IMR-90 (cell line): ENCODE results near the gene CRTAC1. TPM values are rescaled to one million over a fixed set of nuclear protein-coding genes. Genes with fewer than 3 reads are reported as not detected.

Experiments
- ATAC-seq: fragments of 200-7000 bp; cut with Tn5 transposase; 2 replicates; pipeline ENCODE4 v1.9.1; 2020; ENCODE audit warnings: low read depth, mild to moderate bottlenecking, moderate library complexity
- BruUV-seq: library from RNA; stranded (reverse); fragments of 400-500 nt; replicated peaks from 2 replicates; lab custom pipeline; 2021; lab: Mats Ljungman, UMichigan
- CTCF ChIA-PET: fragments of 300-600 bp; formaldehyde crosslinking; extraction: SDS; loops from one replicate; lab custom pipeline; 2021; ENCODE audit warnings: antibody characterized with exemption; lab: Yijun Ruan, JAX
- POLR2A ChIA-PET: fragments of 300-600 bp; sonication (Branson Sonifier 250); formaldehyde crosslinking; loops from one replicate; lab custom pipeline; 2022; ENCODE audit warnings: antibody characterized with exemption; ENCODE audit not compliant: unreplicated experiment; lab: Charles Lee
- DNase-seq: peaks from one replicate; pipeline ENCODE4 v3.0.0; 2013
- H2AFZ ChIP-seq: replicated peaks from 2 replicates; pipeline ENCODE3; 2013; ENCODE audit warnings: low read length, mild to moderate bottlenecking; ENCODE audit not compliant: poor library complexity
- H2AK5ac ChIP-seq: 2 replicates; pipeline ENCODE4 v1.6.1; 2013; ENCODE audit warnings: low read depth, low read length, inconsistent platforms
- H2AK9ac ChIP-seq: replicated peaks from 2 replicates; pipeline ENCODE3; 2013; ENCODE audit warnings: mild to moderate bottlenecking, low read depth, low read length, moderate library complexity; ENCODE audit not compliant: poor library complexity
- H2BK120ac ChIP-seq: 2 replicates; pipeline ENCODE4 v1.6.1; 2013; ENCODE audit warnings: low read depth, low read length, inconsistent platforms
- H2BK15ac ChIP-seq: 3 replicates; pipeline ENCODE4 v1.6.1; 2013; ENCODE audit warnings: low read depth, low read length, inconsistent platforms
- H2BK20ac ChIP-seq: 2 replicates; pipeline ENCODE4 v1.6.1; 2013; ENCODE audit warnings: low read depth, mild to moderate bottlenecking, inconsistent platforms, low read length, moderate library complexity
- H2BK5ac ChIP-seq: 2 replicates; pipeline ENCODE4 v1.6.1; 2013; ENCODE audit warnings: mild to moderate bottlenecking, low read depth, low read length, inconsistent platforms; ENCODE audit not compliant: poor library complexity, severe bottlenecking
- H3K14ac ChIP-seq: replicated peaks from 2 replicates; pipeline ENCODE4 v1.6.1; 2013; ENCODE audit warnings: low read depth, low read length, inconsistent platforms
- H3K18ac ChIP-seq: 2 replicates; pipeline ENCODE4 v1.6.1; 2013; ENCODE audit warnings: low read depth, low read length, control low read depth
- H3K23ac ChIP-seq: 2 replicates; pipeline ENCODE4 v1.6.1; 2013; ENCODE audit warnings: low read depth, low read length, inconsistent platforms
- H3K27ac ChIP-seq: 2 replicates; pipeline ENCODE4 v1.5.1; 2013; ENCODE audit warnings: mild to moderate bottlenecking, control low read depth, low read length; ENCODE audit not compliant: insufficient read depth
- H3K27me3 ChIP-seq: 2 replicates; pipeline ENCODE4 v1.6.1; 2013; ENCODE audit warnings: low read length; ENCODE audit not compliant: control insufficient read depth, insufficient read depth
- H3K36me3 ChIP-seq: 2 replicates; pipeline ENCODE4 v1.6.1; 2013; ENCODE audit warnings: low read length, mixed read lengths; ENCODE audit not compliant: control insufficient read depth, insufficient read depth
- H3K4ac ChIP-seq: 2 replicates; pipeline ENCODE4 v1.6.1; 2013; ENCODE audit warnings: low read depth, low read length, inconsistent platforms
- H3K4me1 ChIP-seq: 2 replicates; pipeline ENCODE4 v1.6.1; 2013; ENCODE audit warnings: low read length, mixed read lengths; ENCODE audit not compliant: control insufficient read depth, insufficient read depth
- H3K4me2 ChIP-seq: 2 replicates; pipeline ENCODE4 v1.6.1; 2013; ENCODE audit warnings: low read depth, mild to moderate bottlenecking, control low read depth, low read length, moderate library complexity
- H3K4me3 ChIP-seq: 2 replicates; pipeline ENCODE4 v1.5.1; 2013; ENCODE audit warnings: low read depth, mild to moderate bottlenecking, control low read depth, low read length, moderate library complexity; ENCODE audit not compliant: insufficient read depth
- H3K56ac ChIP-seq: 2 replicates; pipeline ENCODE4 v1.6.1; 2013; ENCODE audit warnings: low read length, inconsistent platforms; ENCODE audit not compliant: insufficient read depth; ENCODE audit errors: extremely low read depth
- H3K79me1 ChIP-seq, 2 experiments: 2 replicates each; pipeline ENCODE4 v1.6.1; 2013; ENCODE audit warnings: low read length in 2 of 2, inconsistent platforms in 1 of 2, low read depth in 1 of 2
- H3K9ac ChIP-seq: 2 replicates; pipeline ENCODE4 v1.6.1; 2013; ENCODE audit warnings: low read depth, low read length, control low read depth
- H3K9me1 ChIP-seq: 2 replicates; pipeline ENCODE4 v1.6.1; 2013; ENCODE audit warnings: low read length, inconsistent platforms; ENCODE audit not compliant: insufficient read depth
- H3K9me3 ChIP-seq: 2 replicates; pipeline ENCODE4 v1.6.1; 2013; ENCODE audit warnings: low read length; ENCODE audit not compliant: control insufficient read depth, insufficient read depth
- H4K20me1 ChIP-seq: 2 replicates; pipeline ENCODE4 v1.6.1; 2013; ENCODE audit warnings: low read length, inconsistent platforms; ENCODE audit not compliant: insufficient read depth
- H4K5ac ChIP-seq: 2 replicates; pipeline ENCODE4 v1.6.1; 2013; ENCODE audit warnings: mild to moderate bottlenecking, low read depth, low read length, control low read depth
- H4K8ac ChIP-seq, 2 experiments: 2 replicates each; pipeline ENCODE4 v1.6.1; 2013; ENCODE audit warnings: low read depth in 2 of 2, low read length in 2 of 2, control low read depth in 1 of 2, inconsistent platforms in 1 of 2
- H4K91ac ChIP-seq: 2 replicates; pipeline ENCODE4 v1.6.1; 2013; ENCODE audit warnings: low read depth, low read length, inconsistent platforms; ENCODE audit not compliant: insufficient read depth
- BHLHE40 ChIP-seq: fragments of 150-350 bp; IDR thresholded peaks from 2 replicates; pipeline ENCODE4 v1.6.1; 2016; ENCODE audit warnings: mild to moderate bottlenecking, low read depth, low read length
- CEBPB ChIP-seq: IDR thresholded peaks from 2 replicates; pipeline ENCODE4 v1.6.1; 2012; ENCODE audit warnings: low read depth, low read length, improper control_type of control experiment
- CHD1 ChIP-seq: IDR thresholded peaks from 2 replicates; pipeline ENCODE4 v1.6.1; 2012; ENCODE audit warnings: low read depth, low read length, improper control_type of control experiment
- CTCF ChIP-seq: conservative IDR thresholded peaks from 2 replicates; pipeline ENCODE4 v1.5.1; 2012; ENCODE audit warnings: mild to moderate bottlenecking, low read depth, low read length, improper control_type of control experiment
- ELK1 ChIP-seq: fragments of 150-350 bp; IDR thresholded peaks from 2 replicates; pipeline ENCODE4 v1.6.1; 2016; ENCODE audit warnings: low read depth, mild to moderate bottlenecking, low read length, moderate library complexity, borderline replicate concordance
- FOS ChIP-seq: fragments of 150-350 bp; IDR thresholded peaks from 2 replicates; pipeline ENCODE4 v1.6.1; 2016; ENCODE audit warnings: low read depth, low read length
- MAFK ChIP-seq: IDR thresholded peaks from 2 replicates; pipeline ENCODE4 v1.6.1; 2012; ENCODE audit warnings: low read depth, low read length, improper control_type of control experiment
- MAZ ChIP-seq: IDR thresholded peaks from 2 replicates; pipeline ENCODE4 v1.6.1; 2012; ENCODE audit warnings: low read depth, mild to moderate bottlenecking, low read length, improper control_type of control experiment, moderate library complexity, borderline replicate concordance
- MXI1 ChIP-seq: IDR thresholded peaks from 2 replicates; pipeline ENCODE4 v1.6.1; 2012; ENCODE audit warnings: low read depth, mild to moderate bottlenecking, low read length, moderate library complexity, borderline replicate concordance
- NFE2L2 ChIP-seq: fragments of 150-350 bp; IDR thresholded peaks from 2 replicates; pipeline ENCODE4 v1.6.1; 2016; ENCODE audit warnings: low read depth, mild to moderate bottlenecking, low read length
- POLR2A ChIP-seq: IDR thresholded peaks from 2 replicates; pipeline ENCODE4 v1.6.1; 2012; ENCODE audit warnings: mild to moderate bottlenecking, low read depth, low read length
- RAD21 ChIP-seq: IDR thresholded peaks from 2 replicates; pipeline ENCODE4 v1.6.1; 2012; ENCODE audit warnings: low read length, improper control_type of control experiment
- RCOR1 ChIP-seq: IDR thresholded peaks from 2 replicates; pipeline ENCODE4 v1.6.1; 2012; ENCODE audit warnings: mild to moderate bottlenecking, low read length, improper control_type of control experiment; ENCODE audit not compliant: insufficient replicate concordance
- RFX5 ChIP-seq: IDR thresholded peaks from 2 replicates; pipeline ENCODE4 v1.8.0; 2012; ENCODE audit warnings: low read depth, mild to moderate bottlenecking, low read length, moderate library complexity
- SMC3 ChIP-seq: fragments of 150-350 bp; IDR thresholded peaks from 2 replicates; pipeline ENCODE4 v1.6.1; 2016; ENCODE audit warnings: low read depth, mild to moderate bottlenecking, antibody characterized with exemption, low read length, moderate library complexity
- USF2 ChIP-seq: fragments of 150-350 bp; IDR thresholded peaks from 2 replicates; pipeline ENCODE4 v1.6.1; 2017; ENCODE audit warnings: mild to moderate bottlenecking, antibody characterized with exemption, low read length, low read depth
- WGBS, 2 experiments: methylation state at CpG; one replicate each; pipeline versions ENCODE4 v1.1.5 to v1.1.7; 2013; ENCODE audit warnings: missing lambda C conversion rate in 2 of 2; ENCODE audit not compliant: insufficient read length in 1 of 2; ENCODE audit errors: extremely low coverage in 2 of 2; 5-methylcytosine and 5-hydroxymethylcytosine counted together
- dilution Hi-C: fragments of 300-500 bp; cut with HindIII; formaldehyde crosslinking; loops from one replicate; pipeline ENCODE4 v1.14.3; 2018; ENCODE audit warnings: low sequenced_read_pairs; ENCODE audit not compliant: unreplicated experiment
- in situ Hi-C: fragments of 300-500 bp; cut with MboI; formaldehyde crosslinking; loops from 3 replicates; pipeline ENCODE4 v1.14.3; 2019; ENCODE audit warnings: low sequenced_read_pairs, inconsistent platforms, mixed read lengths
- intact Hi-C: fragments of 100-400 bp; cut with micrococcal nuclease; formaldehyde crosslinking; loops from 2 replicates; pipeline ENCODE4 v1.10.0; 2022
- polyA plus RNA-seq, 3 experiments: library from polyadenylated mRNA; depleted of rRNA; stranded (reverse); fragments of >200 nt; gene quantifications; 2 replicates each; pipeline ENCODE4 v1.2.3, GENCODE V29; 2012; ENCODE audit warnings: low replicate concordance in 1 of 3
- total RNA-seq: library from RNA; depleted of rRNA; stranded (reverse); fragments of >200 nt; gene quantifications from 2 replicates; pipeline ENCODE4 v1.2.3, GENCODE V29; 2012

The CRTAC1 gene
- total and polyA plus RNA-seq, 2 of the 4 experiments (the other 2 are of a cell fraction) = not detected

- peaks cover 7% of the 10 kb centered on the region for H3K27me3 ChIP-seq
- H3K23ac ChIP-seq = no peak overlapping the region
- no peak overlapping the region for H2BK120ac ChIP-seq
- no peak overlapping the region for H2AK5ac ChIP-seq
- H4K5ac ChIP-seq = no peak overlapping the region
- H3K9me3 ChIP-seq = no peaks in the 10 kb centered on the region
- H3K9me1 ChIP-seq = peaks cover 6% of the 10 kb centered on the region; the same call in 1 of the 2 replicates
- no peak overlapping the region for H3K4ac ChIP-seq
- no peak overlapping the region for H2AK9ac ChIP-seq
- no peak overlapping the region for H3K9ac ChIP-seq
- H4K8ac ChIP-seq = no peak overlapping the region
- H2BK20ac ChIP-seq = no peak overlapping the region
- in situ Hi-C loops (no loop called here), intact Hi-C loops (no loop called here), dilution Hi-C loops (no loop called here)
- H3K56ac ChIP-seq = no peak overlapping the region
- TF ChIP-seq CHD1 (no peak), POLR2A (no peak), CTCF (no peak), MAZ (no peak), SMC3 (no peak), MAFK (no peak), USF2 (no peak), RAD21 (no peak), RCOR1 (no peak), MXI1 (no peak), RFX5 (no peak), BHLHE40 (no peak), NFE2L2 (no peak), ELK1 (no peak), CEBPB (no peak), FOS (no peak)
- 0 out of 2 replicates have a peak, but pooled peaks cover 2% of the 10 kb centered on the region for H3K4me1 ChIP-seq
- no peaks in the 10 kb centered on the region for H3K79me1 ChIP-seq
- H2BK5ac ChIP-seq = no peak overlapping the region
- ChIA-PET POLR2A (no interaction called here), CTCF (no interaction called here)
- DNase-seq (no peak), ATAC-seq (no peak)
- no TSS peak for BruUV-seq
- no CpG with 5 or more reads among the region's 2 CpGs for WGBS, 2 experiments
- no peak overlapping the region for H3K14ac ChIP-seq
- H3K4me2 ChIP-seq = no peak overlapping the region
- H3K36me3 ChIP-seq = no peaks in the 10 kb centered on the region
- H2AFZ ChIP-seq = no peak overlapping the region
- H4K20me1 ChIP-seq = no peaks in the 10 kb centered on the region
- H3K27ac ChIP-seq = no peak overlapping the region
- H3K4me3 ChIP-seq = no peak overlapping the region
- no peak overlapping the region for H2BK15ac ChIP-seq
- H4K91ac ChIP-seq = no peak overlapping the region
- H3K18ac ChIP-seq = no peak overlapping the region
These were observed 187.1 kb downstream of the CRTAC1 start for GRCh38 chr10:97843281-97843671.
